GM21529 (cell line): ENCODE data around the gene RAB40AL.
"Not testable (repeated sequence)": the region's sequence is repeated elsewhere in the genome, so short reads cannot be mapped to it uniquely, and the experiment has no call there.

Experiments used
- ATAC-seq: cut with Tn5 transposase; IDR thresholded peaks from one replicate; pipeline ENCODE4 v1.9.1; 2021; ENCODE audit not compliant: unreplicated experiment

RAB40AL gene, protein sequence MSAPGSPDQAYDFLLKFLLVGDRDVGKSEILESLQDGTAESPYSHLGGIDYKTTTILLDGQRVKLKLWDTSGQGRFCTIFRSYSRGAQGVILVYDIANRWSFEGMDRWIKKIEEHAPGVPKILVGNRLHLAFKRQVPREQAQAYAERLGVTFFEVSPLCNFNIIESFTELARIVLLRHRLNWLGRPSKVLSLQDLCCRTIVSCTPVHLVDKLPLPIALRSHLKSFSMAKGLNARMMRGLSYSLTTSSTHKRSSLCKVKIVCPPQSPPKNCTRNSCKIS

DNA sequence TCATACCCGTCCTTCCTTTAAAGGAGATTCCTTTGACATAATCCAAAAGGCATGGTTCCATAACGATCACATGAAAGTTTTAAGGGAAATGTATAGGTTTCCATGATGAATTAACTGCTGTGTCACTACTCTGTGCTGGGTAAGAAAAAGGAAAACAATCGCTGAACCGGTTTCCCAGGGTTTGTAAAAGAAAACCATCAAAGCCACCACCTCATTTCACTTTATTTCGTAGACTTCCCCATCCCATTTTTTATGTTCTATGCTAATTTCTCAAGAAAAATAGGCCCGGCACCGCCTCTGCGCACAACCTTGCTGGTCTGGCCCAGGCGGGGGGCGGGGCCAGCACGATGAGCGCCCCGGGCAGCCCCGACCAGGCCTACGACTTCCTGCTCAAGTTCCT, at the start of gene RAB40AL:
TSS of gene RAB40AL (plus strand) at position 301 of the 400 bp plus-strand sequence. CDS start at position 348, 47 bp downstream.
- ATAC-seq: not testable (repeated sequence)

DNA sequence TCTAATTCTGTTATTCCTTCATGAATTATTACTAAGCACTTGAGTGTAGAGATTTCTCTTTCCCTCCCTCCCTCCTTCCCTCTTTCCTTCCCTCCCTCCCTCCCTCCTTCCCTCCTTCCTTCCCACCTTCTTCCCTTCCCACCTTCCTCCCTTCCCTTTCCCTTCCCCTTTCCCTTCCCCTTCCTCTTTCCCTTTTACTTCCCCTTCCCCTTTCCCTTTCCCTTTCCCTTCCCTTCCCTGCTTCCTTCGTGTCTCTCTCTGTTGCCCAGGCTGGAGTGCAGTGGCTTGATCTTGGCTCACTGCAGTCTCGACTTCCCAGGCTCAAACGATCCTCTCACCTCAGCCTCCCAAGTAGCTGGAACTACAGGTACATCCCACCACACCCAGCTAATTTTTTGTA, 49.4 kb upstream of the RAB40AL start:
- no peak for ATAC-seq

DNA sequence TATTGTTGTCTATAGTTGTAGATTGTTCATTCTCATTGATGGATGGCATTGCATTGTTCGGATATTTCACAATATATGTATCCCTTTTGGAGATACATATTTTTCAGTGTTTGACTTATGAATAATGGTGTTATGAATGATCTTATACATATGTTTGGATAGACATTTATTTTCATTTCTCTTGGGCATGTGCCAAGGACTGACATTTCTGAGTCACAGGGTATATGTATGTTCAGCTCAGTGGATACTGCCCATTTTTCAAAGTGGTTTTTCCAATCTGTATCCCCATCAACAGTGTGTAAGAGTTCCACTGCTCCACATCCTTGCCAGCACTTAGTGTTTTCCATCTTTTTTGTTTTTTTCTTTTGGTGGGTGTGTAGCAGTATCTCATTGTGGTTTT, 45.0 kb upstream of the RAB40AL start:
- ATAC-seq: no peak

DNA sequence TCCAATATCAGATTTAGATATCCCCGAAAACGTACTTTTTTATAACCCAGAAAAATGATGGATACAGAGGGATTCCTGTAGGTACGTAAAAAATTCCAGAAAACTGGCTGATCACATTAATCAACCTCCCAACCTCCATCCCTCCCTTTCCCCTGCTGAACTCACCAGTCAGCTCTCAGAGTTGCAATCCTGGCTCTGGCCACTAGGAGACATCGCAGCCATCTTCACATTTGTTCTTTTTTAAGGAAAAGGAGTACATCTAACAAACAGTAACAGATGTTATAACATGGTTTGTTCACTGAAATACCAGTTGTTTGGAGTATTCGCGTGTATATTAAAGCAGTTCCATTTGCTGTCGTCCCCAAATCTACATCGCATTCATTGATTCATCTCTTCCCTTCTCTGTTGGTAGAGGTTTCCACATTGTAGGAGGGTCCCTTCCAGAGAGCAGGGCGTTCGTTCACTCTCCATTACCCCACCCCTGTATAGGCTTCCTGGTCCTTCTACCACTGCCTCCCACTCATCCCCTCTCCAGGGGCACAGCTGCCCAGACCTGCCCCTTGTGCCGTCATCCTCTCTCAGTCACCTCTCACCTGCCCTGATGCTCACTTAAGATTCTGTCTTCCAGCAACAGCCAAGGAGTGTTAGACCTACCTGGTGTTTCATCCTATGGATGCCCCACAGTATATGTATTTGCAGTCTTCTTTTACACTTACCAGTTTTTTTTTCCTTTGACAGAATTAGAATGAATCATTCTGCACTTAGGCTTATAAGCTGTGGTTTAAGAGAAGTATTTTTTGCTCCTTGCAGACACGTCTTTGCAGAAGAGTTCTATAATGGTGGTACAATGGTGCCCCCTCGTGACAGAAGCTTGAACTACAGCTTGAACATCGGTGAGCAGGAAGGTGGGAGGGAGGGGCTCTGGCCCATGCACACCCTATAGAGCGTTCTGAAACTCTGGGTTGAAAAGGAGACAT, 36.8 kb upstream of the RAB40AL start:
- ATAC-seq: peak; percentile 92

DNA sequence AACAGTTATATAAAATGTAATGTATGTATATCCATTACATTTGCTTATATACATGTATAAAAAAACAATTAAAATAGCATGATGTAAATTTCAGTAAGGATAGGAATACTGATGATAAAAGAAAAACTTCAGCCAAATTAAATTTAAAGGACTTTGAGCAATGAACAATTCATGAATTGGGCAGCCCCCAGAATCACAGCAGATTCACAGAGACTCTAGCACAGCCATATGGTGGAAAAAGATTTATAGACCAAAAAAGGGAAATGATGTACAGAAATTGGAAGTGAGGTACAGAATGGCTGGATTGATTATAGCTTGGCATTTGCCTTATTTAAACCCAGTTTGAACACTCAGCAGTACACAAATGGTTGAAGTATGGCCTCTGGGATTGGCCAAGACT, 34.7 kb upstream of the RAB40AL start:
- ATAC-seq: no peak

DNA sequence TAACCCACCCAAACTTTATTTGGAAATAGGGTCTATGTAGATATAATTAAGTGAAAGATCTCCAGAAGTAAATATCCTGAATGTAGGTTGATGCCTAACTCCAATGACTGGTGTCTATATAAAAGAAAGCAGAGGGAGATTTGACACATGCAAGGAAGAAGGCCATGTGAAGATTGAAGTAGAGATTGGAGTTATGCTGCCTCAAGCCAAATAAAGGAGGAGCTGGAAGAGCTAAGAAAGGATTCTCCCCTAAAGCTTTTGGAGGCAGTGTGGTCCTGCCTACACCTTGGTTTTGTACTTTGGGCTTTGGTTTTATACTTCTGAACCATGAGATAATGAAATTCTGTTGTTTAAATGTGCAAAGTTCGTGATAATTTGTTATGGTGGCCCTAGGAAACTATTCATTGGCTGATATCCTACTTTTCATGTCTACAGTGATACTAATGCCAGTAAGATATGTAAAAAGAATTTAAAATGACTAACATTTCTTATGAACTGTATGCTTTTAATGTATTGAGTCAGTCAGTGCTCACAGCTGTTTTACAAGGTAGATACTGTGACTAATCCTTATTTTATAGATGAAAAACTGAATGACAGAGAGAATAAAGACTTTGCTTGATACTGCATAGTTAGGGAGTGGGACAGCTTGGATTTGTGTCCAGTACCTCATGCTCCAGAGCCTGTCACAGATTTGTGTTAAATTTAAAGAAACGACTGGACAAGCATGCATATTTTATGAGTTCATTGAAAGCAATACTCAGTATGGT, 5.9 kb upstream of the RAB40AL start:
- no peak for ATAC-seq

DNA sequence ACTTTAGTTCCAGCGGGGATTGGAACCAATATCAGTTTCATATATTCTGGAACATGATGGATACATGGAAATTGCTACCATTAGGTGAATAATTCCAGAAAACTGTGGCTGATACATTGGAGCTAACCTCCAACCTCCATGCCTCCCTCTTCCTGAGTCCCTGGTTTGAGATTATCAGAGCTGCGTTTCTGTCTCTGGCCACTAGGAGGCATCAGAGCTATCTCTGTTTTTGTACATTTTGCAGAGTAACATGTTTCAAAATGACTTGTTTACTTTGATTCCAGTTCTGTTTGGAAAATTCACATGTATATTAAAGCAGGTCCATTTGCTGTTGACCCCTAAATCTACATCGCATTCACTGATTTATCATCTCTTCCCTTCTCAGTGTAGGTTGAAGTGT, 2.4 kb upstream of the RAB40AL start:
- ATAC-seq: no peak

DNA sequence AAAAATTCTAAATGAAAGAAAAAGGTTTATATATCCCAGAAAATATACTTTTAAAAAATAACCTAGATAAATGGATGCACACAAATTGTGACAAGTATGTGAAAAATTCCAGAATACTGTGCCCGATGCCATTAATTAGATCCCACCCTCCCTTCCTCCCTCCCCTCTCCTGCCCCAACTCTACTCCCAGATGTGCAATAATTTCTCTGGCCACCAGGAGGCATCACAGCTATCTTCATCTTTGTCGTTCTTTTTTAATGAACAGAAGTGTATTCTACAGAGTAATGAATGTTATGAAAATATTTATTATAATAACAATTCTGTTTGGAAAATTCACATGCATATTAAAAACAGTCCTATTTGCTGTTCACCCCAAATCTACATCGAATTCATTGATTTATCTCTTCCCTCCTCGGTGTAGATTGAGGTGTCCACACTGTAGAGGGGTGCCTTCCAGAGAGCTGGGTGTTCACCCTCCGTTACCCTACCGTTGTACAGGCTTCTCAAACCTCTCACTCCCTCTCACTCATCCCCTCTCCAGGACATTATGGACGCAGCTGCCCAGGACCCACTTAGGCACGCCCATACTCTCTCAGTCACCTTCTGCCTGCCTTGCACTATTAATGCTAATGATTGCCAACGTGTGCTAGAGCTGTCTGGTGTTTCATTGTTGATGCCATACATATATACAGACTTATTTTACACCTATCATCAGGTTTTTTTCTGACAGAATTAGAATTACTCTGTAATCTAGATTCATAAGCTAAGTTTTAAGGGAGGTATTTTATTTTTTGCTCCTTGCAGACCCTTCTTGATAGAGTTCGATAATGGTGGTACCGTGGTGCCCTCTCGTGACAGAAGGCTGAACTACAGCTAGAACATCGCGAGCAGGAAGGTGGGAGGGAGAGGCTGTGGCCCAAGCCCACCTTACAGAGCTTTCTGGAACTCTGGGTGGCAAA, 14.1 kb downstream of the RAB40AL start:
- ATAC-seq: peak; percentile 82

DNA sequence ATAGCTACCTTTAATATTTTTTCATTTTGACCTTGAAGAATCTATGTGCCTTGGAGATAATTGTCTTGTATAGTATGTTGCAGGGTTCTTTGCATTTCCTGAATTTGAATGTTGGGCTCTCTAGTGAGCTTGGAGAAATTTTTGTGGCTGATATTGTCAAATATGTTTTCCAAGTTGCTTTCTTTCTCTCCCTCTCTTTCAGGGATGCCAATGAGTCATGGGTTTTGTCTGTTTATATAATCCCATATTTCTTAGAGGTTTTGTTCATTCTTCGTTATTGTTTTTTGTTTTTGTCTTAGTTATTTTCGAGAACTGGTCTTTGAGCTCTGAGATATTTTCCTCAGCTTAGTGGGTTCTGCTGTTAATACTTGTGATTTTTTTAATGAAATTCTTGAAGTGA, 20.7 kb downstream of the RAB40AL start:
- ATAC-seq: no peak

DNA sequence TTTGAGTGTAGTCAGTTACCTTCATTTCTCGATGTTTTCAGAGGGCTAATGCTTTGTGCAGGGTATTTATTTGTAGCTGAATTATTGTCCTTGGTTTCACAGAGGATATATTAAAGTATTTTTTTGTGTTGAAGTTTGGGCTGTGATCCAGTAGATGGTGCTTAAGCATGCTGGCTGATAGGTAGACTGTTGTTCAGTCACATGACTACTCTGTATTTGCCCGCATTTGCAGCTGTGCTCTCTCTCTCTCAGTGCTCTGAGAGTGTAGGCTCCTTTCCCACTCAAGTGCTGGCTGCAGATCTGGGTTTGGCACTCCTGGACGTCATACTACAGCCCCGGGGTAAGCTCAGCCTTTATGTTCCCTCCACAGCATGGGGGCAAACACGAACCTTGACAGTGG, 21.7 kb downstream of the RAB40AL start:
- ATAC-seq: no peak

DNA sequence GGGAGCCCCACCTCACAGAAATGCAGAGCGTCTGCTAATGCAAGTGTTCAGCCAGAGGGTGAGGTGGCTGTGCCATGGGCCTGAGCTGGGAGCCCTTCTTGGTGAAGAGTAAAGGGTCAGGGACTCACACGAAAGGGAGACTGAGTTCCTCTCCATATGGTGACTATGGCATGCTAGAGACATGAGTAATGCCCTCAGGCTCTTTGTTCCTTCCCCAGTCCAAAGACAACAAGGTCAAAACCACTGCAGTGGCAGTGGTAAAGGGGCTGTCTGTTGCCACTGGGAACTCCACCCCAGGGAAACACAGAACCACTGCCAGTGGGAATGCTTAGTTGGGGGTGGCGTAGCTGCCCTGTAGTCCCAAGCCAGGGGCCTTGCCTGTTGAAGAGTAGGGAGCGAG, 22.4 kb downstream of the RAB40AL start:
- ATAC-seq: no peak

DNA sequence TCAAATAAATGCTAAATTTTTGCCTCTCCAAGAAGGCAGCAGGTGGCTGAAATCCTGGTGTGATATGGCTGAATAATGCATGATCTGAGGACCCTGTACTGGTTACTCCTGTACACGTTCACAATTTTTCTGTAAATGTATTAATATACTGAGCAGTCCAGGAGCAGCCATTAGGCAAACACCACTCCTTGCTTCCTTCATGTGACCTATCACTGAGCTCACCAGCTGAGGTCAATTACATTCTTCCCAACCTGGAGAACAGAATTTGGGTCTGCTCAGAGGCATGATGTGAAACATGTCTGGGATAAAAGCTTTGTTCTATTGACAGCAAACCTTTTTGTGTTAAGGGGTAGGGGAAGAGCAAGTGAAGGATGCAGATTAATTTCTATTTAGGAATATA, 26.9 kb downstream of the RAB40AL start:
- ATAC-seq: no peak

DNA sequence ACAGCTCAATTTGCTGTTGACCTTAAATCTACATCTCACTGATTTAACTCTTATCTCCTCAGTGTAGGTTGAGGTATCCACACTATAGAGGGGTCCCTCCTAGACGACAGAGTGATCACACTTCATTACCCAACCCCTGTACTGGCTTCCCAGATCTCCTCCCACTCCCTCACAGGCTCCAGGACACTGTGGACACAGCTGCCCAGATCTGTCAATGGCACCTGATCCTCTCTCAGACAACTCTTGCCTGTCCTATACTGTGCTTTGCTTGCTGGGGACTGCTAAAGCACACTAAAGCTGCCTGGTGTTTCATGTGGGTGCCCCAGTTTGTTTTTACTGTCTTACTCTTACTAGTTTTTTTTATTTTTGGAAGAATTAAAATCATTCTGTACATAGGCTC, 27.9 kb downstream of the RAB40AL start:
- ATAC-seq: no peak

DNA sequence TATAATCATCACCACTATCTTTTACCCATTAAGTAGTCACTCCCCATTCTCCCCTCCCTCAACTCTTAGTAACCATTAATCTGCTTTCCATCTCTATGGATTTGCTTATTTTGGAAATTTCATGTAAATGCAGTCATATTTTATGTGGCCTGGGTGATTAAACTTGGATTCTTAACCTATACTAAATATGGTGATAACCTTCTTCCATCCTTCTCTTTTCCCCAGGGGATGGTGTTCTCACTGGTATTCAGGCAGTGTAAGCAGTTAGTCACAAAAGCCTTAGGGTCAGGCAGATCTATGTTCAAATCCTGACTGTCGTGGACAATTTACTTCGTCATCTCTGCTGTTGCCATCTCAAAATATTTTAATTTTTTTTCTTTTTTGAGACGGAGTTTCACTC, 29.6 kb downstream of the RAB40AL start:
- no peak for ATAC-seq

DNA sequence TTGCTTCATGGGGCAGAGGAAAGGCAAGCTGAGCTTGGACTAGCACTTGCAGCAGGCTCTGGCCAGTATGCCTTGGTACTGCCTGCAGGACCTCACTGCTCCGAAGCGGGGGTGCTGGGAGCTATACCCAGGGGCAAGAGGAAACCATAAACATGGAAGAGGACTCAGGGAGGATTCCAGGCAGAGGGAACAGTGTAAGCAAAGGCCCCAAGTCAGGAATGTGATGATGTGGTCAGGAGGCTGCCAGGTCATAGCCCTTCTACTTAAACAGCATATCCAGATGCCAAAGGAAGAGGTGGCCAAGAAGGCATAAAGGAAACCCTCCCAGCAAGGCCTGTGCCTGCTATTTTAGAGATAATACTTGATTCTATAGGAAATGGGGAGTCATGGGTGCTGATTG, 31.1 kb downstream of the RAB40AL start:
- ATAC-seq: no peak

DNA sequence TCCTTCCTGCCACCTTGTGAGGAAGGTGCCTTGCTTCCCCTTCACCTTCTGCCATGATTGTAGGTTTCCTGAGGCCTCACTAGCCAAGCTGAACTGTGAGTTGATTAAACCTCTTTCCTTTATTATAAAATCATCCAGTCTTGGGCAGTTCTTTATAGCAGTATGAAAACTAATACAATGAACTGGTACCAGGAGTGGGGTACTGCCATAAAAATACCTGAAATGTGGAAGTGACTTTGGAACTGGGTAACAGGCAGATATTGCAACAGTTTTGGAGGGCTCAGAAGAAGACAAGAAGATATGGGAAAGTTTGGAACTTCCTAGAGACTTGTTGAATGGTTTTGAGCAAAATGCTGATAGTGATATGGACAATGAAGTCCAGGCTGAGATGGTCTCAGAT, 34.5 kb downstream of the RAB40AL start:
- ATAC-seq: not testable (repeated sequence)

DNA sequence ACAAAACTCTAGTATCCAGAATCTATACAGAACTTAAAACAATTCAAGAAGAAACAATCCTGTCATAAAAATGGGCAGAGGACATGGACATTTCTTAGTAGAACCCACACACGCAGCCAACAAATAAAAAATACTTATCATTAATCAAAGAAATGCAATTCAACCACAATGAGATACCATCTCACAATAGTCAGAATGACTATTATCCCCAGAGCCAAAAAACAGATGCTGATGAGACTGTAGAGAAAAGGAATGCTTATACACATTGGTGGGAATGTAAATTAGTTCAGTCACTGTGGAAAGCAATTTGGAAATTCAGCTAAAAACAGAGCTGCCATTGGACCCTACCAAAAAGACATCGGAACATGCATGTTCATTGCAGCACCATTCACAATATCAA, 37.9 kb downstream of the RAB40AL start:
- no peak for ATAC-seq

DNA sequence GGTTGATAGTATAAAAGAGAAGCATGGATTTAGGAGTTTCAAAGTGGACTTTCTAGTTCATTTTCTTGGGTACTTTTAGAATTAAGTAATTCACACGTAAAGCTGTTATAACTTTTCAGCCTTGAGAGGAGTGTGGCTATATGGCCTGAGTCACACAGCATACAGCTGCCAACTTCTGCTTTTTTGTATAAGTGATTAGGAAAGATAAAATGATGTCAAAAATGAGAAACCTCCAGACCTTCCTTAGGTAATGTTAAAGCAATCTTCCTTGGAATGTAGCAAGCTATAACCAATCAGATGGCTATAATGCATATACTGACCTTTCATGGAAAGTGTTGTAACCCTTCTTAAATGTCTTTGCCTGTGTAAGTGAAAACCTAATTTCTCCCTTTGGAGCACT, 39.2 kb downstream of the RAB40AL start:
- ATAC-seq: no peak

DNA sequence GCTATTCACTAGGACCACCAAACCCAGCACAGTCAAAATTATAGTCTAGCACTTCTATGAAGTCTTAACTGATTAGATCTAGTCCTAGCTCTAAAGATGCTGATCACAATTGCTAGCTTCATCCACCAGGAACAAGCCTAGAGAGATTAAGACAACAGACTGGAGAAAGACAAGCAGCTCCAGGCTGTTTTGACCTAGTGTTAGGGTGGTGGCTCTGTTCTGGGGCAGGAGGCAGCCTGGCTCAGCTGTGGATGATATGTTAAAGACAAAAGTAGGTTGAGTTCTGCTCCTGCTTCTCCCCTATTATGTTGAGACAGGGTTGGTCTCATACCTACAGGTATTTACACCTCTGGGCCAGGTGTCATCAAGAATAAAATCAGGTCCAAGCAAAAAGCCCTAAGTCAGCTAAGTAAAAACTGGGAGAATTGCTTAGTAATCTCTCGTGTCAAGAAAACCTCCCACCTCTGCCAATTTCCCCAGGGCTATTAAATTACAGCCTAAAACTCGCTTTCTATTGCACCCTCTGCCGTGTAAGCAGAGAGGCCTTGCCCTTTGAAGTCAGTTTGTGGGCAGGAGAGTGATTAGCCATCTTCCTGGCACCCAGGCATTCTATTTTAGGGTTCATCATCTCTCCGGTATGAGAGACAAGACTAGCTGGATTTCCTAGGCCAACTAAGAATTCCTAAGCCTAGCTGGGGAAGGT, 39.9 kb downstream of the RAB40AL start:
- ATAC-seq: no peak

DNA sequence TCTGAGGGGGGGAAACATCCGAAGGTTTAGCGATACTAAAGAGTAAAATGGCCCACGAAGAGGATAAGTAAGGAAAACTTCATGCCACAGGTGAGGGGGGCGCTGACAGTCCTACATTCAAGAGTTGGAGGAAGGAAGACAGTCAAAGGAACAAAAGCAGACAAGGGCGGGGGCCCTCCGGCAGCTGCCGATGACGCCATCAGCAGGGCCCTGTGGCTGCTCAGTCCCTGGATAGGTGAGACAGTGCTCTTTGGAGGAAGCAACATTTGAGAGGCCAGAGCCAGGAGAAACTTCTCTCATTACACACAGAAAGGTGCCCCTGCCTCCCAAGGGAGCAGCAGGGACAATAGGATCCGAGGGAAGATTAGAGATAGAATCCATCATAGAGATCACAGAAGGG, 41.5 kb downstream of the RAB40AL start:
- no peak for ATAC-seq
